T-helper 22 cell (primary cell): ENCODE data around the gene LINGO1.

Experiments
- DNase-seq: peaks from one replicate; pipeline ENCODE4 v3.0.0-alpha.2; 2020; ENCODE audit warnings: low read depth

Gene LINGO1

GRCh38 chr15:77633134-77633912, 611 bp upstream of the LINGO1 start:
- no peak for DNase-seq

GRCh38 chr15:77631745-77632533, 773 bp downstream of the LINGO1 start:
- no peak for DNase-seq

- no peak for DNase-seq
Measured at GRCh38 chr15:77630956-77631744, 1.6 kb downstream of the LINGO1 start.

- DNase-seq: no peak
Measured at GRCh38 chr15:77630056-77630455, 2.7 kb downstream of the LINGO1 start.

GRCh38 chr15:77629070-77630030, 3.4 kb downstream of the LINGO1 start:
- no peak for DNase-seq

- DNase-seq: no peak
Measured at GRCh38 chr15:77628010-77628409, 4.7 kb downstream of the LINGO1 start.

GRCh38 chr15:77627581-77627980, 5.1 kb downstream of the LINGO1 start:
- no peak for DNase-seq

GRCh38 chr15:77627067-77627466, 5.6 kb downstream of the LINGO1 start:
- DNase-seq: no peak

GRCh38 chr15:77626002-77626401, 6.7 kb downstream of the LINGO1 start:
- DNase-seq: no peak

- DNase-seq: no peak
Measured at GRCh38 chr15:77625376-77625775, 7.3 kb downstream of the LINGO1 start.

GRCh38 chr15:77624868-77625267, 7.8 kb downstream of the LINGO1 start:
- no peak for DNase-seq

GRCh38 chr15:77623755-77624524, 8.8 kb downstream of the LINGO1 start:
- DNase-seq: no peak

GRCh38 chr15:77622934-77623754, 9.6 kb downstream of the LINGO1 start:
- DNase-seq: no peak

GRCh38 chr15:77622209-77622933, 10.3 kb downstream of the LINGO1 start:
- DNase-seq: no peak

- no peak for DNase-seq
Measured at GRCh38 chr15:77621847-77622208, 10.9 kb downstream of the LINGO1 start.

- DNase-seq: no peak
Measured at GRCh38 chr15:77620960-77621647, 11.6 kb downstream of the LINGO1 start.

GRCh38 chr15:77620297-77620696, 12.4 kb downstream of the LINGO1 start:
- no peak for DNase-seq

- DNase-seq: no peak
Measured at GRCh38 chr15:77619883-77620282, 12.8 kb downstream of the LINGO1 start.
